Measurements from ENCODE around the gene PCA3.
"Not testable (repeated sequence)": the region's sequence is repeated elsewhere in the genome, so short reads cannot be mapped to it uniquely, and the experiment has no call there.

Gene PCA3

DNA sequence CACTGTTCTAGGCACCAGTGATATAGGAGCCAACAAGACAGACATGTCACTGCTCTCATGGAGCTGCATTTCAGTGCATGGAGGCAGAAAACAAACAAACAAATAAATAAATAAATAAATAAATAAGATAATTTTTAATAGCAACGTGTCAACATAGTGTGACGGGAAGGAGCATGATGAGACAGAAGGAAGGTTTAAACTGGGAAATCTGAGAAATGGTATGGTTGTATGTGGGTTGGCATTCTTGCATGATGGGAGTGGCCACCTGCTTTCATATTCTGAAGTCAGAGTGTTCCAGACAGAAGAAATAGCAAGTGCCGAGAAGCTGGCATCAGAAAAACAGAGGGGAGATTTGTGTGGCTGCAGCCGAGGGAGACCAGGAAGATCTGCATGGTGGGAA lies at the start of gene PCA3:
PCA3 (plus strand) TSS at position 301 of the 400 bp plus-strand sequence.
- no peak for DNase-seq

DNA sequence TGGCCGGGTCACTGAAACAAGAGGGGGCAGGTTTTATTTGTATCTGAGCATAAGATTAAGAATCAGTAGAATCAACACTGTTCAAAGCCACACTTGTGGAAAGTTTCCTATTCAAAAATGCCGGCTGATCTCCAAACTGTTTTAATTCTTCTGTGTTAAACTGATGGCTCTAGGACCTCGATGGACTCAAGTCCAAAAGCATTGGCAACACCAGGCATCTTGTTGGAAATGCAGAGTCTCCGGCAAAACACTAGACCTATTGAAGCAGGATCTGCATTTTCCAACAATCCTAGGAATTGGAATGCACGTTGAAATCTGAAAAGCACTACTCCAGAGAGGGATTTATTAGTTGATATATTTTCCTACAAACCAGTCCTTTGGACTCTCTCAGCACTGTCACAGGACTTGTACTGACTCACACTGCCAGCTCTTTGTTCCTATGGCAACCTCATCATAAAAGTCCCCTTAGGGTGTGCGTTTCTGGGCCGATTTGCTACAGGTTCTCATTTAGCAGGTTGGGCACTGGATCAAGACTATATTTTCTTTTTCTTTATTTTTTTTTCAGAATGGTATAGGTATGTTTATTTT lies 48.1 kb upstream of the PCA3 start:
- no peak for DNase-seq

DNA sequence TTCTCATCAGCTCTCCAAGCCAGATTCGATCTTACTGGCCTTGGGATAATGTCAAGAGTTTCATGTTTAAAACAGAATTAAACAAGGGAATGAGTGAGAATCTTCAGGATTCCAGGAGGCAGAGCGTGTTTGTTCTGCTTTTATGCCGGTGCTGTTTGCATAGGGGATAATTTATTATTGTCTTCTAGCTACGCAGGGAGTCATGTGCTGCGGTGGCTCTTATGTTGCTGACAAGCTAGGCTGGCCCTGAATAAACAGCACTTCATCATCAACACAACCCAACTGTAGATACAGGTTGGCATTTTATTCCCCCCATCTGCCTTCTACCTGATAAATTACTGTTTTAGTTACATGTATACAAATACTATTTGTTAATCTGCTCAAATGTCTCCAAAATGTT lies 47.1 kb upstream of the PCA3 start:
- no peak for DNase-seq

DNA sequence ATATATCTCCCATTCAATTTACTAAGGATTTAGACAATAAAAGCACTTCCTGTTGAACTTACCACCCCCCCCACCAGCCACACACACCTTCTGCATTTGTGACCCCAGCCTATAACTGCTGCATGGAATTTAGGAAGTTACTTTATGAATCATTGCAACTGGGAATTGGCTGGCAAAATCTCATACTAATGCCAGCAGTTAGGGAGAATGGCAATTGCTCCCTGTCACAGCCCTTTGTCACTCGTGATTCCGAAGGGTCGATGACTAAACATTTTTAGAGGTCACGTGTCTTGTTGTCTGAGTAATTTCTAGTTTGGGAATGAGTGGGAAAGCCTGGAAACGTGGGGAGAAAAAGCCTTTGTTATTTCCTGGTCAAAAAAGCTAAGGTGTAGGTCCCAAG lies 46.6 kb upstream of the PCA3 start:
- no peak for DNase-seq

DNA sequence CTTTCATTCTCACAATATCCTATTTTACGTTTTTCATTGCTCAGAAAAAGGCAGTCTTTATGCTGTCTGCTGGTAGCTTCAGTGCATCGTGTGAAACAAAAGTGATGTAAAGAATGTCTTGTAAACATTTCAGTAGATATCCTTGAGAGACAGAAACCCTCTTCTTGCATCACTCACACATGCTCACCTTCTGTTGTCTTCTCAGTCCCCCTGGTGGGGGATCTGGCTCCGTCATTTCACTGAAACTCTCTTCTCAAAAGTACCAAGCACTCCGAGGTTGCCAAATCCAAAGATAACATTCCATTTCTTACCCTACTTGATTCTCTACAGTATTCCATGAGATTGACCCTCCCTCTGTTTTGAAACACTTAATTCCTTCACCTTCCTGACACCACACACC lies 46.1 kb upstream of the PCA3 start:
- no peak for DNase-seq

DNA sequence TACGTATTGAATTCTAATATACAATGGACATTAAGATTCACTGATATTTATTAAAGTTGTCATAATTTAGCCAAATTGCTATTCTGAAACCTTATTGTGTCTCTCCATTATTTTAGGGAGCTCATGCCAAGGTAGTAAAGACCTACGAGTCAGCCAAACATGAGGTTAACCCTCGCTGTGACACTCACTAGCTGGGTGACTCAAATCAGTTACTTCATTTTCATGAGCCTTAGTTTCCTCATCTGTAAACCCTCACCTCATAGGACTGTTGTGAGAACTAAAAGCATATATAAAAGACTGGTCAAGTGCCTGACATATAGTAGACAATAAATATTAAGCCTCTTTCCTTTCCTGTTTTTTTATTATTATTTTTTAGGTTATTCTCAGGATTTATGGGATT lies 44.0 kb upstream of the PCA3 start:
- DNase-seq: no peak

DNA sequence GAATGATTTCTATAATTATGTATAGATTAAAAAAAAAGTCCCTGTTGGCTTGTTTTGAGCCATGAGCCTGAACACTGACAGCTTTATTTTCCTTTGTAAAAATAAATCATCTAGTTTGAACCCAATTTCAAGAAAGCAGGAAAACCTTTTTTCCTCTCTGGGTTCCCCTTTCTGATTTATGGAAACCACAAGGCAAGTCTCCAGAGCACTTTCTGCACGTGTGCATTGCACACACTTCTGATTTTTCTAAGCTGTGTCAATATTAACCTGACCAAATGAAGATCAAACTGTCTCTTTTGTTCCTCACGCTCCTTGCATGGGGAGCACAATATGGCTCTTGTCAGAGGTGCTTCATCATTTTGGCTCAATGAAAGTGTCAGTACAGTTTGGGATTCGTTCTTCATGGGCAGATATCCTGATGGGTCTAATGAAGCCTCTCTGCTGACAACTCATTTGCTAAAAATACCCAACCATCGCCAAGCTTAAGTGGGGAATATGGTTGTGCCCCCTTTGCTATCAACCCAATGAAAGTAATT lies 39.2 kb upstream of the PCA3 start:
- no peak for DNase-seq

DNA sequence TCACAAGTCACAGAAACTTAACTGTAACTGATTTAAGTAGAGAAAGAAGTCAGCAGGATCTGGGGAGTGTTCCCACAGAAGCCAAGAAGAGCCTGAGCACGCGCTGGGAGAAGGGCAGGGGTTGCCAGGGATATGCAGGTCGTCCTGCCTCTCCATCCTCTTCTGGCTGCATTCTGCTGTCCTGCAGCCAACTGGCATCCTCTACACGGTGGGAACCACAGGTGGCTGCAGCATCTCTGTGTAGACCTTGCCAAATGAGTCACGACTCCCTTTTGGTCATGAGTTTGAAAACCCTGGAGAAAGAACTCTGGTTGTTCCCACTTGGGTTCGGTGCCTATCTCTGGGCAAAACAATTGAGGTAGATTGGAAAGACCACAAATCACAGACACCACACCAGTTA lies 38.4 kb upstream of the PCA3 start:
- DNase-seq: no peak

DNA sequence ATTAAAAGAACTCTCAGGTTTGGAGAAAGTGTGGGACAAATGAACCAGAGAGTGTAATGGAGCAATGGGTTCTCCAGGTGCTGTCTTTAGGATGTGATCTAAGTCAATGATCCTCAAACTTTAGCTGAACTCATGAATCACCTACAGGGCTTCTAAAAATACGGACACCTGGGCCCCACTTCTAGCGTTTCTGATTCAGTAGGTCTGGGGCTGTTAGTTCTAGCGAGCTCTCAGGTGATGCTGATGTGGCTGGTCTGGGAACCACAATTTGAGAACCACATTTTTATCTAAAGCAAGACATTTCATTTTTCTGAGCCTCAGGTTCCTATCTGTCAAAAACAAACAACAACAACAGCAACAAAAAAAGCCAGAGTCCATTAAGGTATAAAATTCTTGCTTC lies 35.1 kb upstream of the PCA3 start:
- DNase-seq: no peak

DNA sequence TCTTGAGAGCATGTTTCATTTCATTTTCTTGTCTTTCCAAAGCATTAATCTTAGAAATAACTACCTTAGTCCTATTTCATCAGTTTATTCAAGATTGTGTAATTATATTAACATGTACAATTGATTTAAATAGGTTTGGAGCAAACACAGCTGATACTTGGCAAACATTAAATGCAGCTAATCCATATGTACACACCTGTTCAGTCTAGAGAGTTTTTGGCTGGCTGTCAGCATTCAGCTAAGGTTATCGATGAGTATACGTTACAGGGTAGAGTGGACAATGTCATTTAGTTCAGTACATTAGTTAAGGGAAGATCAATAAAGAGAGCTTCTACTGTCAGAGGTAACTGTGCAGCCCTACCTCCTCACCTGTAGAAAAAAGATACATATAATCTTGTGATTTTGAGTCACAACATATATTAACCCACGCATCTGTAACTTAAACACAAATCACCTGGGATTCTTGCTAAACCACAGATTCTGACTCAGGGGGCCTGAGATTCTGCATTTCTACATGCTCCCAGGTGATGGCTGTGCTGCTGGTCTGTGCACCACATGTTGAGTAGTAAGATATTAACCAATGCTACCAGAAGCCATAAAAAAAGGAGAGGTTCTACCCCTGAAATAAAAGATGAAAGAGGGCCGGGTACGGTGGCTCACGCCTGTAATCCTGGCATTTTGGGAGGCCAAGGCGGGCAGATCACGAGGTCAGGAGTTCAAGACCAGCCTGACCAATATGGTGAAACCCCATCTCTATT lies 34.1 kb upstream of the PCA3 start:
- DNase-seq: no peak

DNA sequence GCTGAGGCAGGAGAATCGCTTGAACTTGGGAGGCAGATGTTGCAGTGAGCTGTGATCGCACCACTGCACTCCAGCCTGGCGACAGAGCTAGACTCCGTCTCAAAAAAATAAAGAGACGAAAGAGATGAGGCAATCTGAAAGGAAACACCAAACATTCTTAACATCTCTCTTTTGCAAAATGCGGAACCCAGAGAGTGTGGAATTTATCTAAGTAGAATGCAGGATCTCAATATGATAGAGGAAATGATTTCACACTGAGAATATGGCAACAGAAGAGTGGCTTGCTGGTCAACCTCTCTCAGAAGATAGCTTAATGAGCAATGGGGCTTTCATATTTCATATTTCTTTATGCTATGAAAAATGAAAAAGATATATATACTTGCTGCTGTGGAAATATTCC lies 33.4 kb upstream of the PCA3 start:
- DNase-seq: no peak

DNA sequence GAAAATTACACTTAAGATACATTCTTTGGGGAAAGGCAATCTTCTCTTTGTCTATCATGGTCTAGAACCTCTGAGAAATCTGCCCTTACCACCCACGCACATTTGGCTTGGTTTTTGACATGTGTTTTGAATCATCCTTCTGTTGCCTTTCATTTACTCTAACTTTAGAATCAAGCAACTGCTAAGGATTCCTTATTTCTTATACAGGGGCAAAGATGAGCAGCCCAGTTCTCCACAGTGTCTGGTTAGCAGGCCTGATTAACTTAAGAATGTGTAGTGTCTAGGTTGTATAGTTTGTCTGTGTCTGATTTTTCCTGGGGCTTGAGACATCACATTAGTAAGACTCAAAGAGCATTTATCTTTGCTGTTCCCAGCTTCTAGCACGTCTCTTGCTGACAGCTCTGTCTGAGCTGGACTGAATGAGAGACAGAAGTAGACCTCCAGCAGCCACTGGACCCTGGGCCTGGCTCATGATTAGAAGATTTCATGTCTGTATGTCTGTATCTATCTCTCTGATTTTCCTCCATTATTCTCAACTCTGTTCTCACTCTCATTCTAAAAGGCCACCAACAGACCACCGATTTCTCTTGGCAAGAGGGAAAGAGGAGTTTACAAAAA lies 31.8 kb upstream of the PCA3 start:
- DNase-seq: no peak

DNA sequence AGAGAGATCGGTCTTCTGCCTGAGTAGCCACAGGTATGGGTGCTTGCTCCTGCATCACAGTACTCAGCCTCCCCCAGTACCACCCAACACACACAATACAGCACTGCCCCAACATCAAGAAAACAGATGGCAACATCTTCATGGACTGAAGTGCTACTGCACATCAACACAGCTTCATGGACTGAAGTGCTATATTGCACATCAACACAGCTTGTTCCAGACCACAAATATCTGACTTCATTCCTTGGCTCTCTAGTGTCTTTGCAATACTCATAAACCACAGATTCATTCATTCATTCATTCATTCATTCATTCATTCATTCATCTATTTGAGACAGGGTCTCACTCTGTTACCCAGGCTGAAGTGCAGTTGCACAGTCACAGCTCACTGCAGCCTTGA lies 31.1 kb upstream of the PCA3 start:
- no peak for DNase-seq

DNA sequence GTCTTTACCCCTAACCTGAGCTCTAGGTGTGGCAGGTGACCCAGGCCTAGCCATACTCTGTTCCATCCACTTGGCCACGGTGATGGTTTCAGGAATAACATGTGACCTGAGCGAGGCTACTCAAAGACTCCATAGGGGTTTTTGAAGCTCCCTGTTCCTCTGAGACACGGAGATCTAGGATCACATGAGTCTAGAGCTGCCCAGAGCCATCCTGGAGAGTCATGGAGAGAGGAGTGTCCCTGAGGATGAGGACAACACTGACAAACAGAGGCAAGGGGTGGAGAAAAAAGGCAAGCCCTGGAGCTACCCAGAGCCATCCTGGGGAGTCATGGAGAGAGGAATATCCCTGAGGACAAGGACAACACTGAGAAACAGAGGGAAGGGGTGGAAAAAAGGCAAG lies 29.5 kb upstream of the PCA3 start:
- DNase-seq: no peak

DNA sequence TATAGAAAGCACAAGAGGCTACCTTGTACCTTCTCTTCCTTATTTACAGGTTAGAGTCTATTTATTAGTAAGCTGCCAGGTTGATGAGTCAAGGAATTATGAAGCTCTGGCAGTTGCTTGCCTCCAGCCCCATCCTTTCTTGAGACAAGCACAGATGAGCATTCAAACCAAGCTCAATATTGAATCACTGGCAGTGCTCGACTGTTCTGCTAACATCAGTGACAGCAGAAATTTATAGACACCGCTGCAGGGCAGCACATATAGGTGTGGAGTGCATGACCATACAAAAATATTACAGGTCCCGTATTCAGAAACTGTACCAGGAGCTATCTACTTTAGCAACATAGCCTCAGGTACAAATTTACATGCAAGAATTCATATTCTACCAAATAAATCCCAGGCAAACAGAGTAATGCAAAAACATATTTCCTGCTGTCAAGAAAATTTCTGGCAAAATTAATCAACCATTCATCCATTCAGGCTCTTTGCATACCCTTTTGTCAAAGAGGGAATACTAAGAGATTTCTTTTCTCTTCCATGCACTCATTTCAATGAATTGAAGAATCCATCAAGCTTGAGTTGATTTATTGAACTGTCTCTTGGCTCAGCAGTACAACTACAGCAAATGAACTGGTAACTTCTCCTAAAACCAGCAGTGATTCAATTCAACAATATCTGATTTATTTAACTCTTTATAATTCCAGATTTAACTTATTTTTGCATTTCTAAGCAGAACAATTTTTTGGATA lies 26.9 kb upstream of the PCA3 start:
- no peak for DNase-seq

DNA sequence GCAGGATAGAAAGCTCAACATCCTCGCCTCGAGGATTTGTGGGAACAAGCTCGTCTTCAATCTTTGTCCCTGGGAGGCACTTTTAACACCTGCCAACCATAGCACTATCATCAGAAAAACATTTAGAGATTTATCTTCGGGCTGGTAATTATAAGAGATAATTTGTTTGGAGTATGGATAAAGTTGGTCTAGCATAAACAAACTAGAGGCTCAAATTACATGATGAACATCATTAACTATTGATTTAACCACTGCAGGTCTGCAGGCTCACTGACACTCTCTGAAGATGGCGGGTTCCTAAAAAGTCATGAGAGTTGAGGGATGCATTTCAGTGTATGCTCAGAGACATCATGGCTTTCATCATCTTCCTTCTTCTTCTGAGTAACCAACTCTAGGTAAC lies 25.8 kb upstream of the PCA3 start:
- DNase-seq: no peak

DNA sequence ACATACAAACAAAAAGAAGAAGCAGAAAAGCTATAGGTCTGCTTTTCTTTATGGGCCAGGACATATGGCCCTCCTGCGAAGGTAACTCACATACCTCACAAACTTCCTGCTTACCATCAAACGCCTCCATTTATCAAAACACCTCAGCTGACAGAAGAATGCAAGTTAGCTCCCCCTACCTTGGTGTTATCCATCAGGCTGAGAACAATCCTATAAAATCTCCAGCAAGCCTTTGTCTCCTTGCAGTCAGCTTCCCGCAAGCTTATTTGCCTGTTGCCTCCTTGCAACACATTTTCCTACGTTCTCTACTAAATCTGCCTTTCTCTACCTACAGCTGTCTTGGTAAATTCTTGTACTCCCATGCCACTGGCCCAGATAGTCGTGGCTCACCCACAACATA lies 22.7 kb upstream of the PCA3 start:
- no peak for DNase-seq

DNA sequence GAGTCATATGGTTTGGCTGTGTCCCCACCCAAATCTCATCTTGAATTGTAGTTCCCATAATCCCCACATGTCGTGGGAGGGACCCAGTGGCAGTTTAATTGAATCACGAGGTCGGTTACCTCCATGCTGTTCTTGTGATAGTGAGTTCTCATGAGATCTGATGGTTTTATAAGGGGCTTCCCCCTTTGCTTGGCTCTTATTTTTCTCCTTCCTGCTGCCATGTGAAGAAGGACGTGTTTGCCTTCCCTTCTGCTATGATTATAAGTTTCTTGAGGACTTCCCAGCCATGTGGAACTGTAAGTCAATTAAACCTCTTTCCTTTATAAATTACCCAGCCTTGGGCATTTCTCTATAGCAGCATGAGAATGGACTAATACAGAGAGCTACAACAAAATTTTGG lies 21.3 kb upstream of the PCA3 start:
- not testable (repeated sequence) for DNase-seq

DNA sequence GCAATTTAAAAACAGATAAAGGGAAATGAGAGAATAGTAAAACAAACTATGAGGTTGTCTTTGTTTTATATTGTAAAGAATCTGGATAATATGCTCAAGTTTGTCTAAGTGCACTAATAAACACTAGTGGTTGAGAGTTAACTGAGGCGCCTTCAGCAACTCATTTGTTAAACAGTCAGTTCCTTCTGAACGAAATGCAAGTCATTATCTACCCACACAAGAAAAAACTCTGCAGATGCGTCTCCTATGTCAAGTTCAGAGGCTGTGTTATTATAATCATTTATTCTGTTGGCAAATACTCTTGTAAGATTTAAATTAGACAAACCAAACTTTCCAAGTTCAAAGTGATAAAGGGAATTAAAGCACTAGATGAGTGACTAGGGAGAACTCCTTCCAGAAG lies 20.3 kb upstream of the PCA3 start:
- DNase-seq: no peak

DNA sequence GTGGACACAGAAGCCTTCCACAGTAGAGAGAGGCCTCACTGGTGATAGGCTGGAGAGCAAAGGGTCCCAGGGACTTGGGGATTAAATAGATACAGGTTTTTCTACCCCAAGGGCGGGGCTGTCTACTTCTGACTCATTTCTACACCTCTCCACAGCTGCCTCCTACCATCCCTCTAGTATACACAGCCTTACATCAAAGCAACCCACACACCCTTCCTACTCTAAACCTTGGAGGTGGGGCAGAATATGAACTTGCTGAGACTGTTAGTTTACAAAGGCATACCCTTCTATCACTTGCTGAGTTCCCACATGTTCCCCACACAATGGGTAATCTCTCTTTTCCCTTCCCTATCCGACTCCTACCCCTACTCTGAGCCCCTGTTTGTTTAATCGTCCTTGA lies 19.9 kb upstream of the PCA3 start:
- no peak for DNase-seq

DNA sequence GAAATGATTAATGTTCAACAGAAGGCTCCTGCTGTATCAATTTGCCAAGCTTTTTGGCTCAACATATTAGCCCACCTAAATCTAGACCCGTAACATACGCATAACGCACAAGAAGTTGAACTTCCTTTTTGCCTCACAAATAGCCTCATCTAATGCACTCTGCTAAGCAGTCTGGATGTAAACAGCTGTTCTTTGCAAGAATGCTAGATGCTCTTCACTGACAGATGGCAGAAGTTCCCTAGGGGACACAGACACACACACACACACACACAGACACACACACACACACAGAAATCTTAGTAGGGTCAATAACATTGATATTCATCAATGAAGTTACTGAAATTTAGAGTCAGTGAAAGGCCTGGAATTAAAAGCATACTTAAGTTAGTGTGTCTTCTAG lies 13.2 kb upstream of the PCA3 start:
- no peak for DNase-seq

DNA sequence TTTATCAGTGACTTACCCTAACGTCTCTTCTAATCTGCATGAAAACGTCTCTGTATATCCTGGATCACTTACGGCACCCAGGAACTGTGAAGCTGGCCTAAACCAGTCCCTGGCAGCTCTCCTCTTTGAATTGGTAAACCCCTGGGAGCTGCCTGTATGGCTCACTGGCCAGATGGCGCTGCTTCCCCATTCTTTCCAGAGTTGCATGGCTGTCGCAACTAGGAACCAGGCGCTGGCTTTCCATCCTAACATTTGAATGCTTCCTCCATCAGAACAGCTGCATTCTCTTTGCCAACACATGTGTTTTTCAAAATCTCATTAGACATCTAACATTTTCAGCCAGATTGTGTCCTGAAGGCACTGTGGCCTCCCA lies 8.0 kb upstream of the PCA3 start:
- no peak for DNase-seq

DNA sequence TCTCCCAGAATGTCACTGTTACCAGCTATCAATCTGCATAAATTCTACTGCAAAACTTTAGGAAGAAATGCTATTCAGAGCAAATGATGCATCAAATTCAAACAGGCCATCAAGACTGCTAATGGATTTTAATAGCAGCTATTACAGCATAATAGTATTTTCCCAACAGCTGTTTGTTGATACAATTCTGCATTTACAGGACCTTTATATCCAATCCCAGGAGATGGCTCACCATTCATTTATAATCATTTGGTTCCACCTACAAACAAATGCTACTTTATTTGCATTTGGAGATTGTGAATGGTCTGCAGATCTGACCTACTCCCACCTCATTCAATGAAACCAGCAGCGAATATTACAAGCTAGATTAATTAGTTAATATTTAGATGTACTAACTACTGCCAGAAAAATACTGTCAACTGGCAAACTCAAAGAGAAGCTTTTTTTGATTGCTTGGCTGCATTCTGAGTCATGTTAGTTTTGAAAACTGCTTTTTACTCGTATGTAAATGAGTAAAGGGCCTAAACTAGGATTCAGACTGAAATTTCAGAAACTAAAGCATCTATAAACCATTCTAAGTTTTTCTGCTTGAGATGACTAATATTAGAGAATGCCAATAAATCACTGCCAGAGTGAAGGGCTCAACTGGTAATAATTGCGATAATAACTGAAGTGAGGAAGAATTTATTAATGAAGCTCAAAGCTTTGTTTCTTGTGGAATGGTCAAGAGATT lies 7.1 kb upstream of the PCA3 start:
- no peak for DNase-seq

All from CD4-positive, alpha-beta T cell treated with Interleukin-17A for 4 hours (primary cell).